OCI-M1 (cell line): ENCODE data around the gene TMX2.
A peak's percentile ranks its signal among the peaks of the same experiment; 100 is the strongest.
"Not testable (repeated sequence)": the region's sequence is repeated elsewhere in the genome, so short reads cannot be mapped to it uniquely, and the experiment has no call there.

Experiments used
- DNase-seq: peaks from one replicate; lab custom pipeline; 2025; lab: John Stamatoyannopoulos, UW

The TMX2 gene

GRCh38 chr11:57713835-57714234 is 1.4 kb downstream of the TMX2 start:
- no peak for DNase-seq

- not testable (repeated sequence) for DNase-seq
Observed at GRCh38 chr11:57716726-57717125, 4.3 kb downstream of the TMX2 start.

- DNase-seq = no peak
Observed at GRCh38 chr11:57727185-57727584, 14.8 kb downstream of the TMX2 start.

- no peak for DNase-seq
Observed at GRCh38 chr11:57728829-57729228, 16.4 kb downstream of the TMX2 start.

GRCh38 chr11:57729479-57729878 is 17.1 kb downstream of the TMX2 start:
- no peak for DNase-seq

- DNase-seq = no peak
Observed at GRCh38 chr11:57732661-57733060, 20.3 kb downstream of the TMX2 start.

GRCh38 chr11:57735619-57736298 is 23.4 kb downstream of the TMX2 start:
- DNase-seq = peak; percentile 95

GRCh38 chr11:57741132-57742086 is 29.0 kb downstream of the TMX2 start, which contains the start of gene SELENOH:
Gene SELENOH (plus strand): TSS chr11:57741491. CDS start chr11:57741596, 105 bp downstream.
- peak; percentile 99 for DNase-seq

- no peak for DNase-seq
Observed at GRCh38 chr11:57742087-57742452, 29.7 kb downstream of the TMX2 start.

- no peak for DNase-seq
Observed at GRCh38 chr11:57744357-57744756, 32.0 kb downstream of the TMX2 start.

GRCh38 chr11:57745206-57745605 is 32.8 kb downstream of the TMX2 start:
- DNase-seq = no peak

GRCh38 chr11:57746920-57747319 is 34.5 kb downstream of the TMX2 start:
- DNase-seq = no peak

GRCh38 chr11:57751176-57751575 is 38.8 kb downstream of the TMX2 start:
- DNase-seq = peak; percentile 58

- peak; percentile 76 for DNase-seq
Observed at GRCh38 chr11:57751676-57752253, 39.4 kb downstream of the TMX2 start, which contains the start of gene BTBD18. Gene BTBD18 (minus strand): TSS chr11:57751819. CDS start chr11:57751188, 631 bp downstream.

- DNase-seq = no peak
Observed at GRCh38 chr11:57752954-57753353, 40.6 kb downstream of the TMX2 start.

GRCh38 chr11:57758174-57758573 is 45.8 kb downstream of the TMX2 start:
- no peak for DNase-seq

GRCh38 chr11:57761301-57762234 is 49.2 kb downstream of the TMX2 start, which contains the start of gene CTNND1:
Gene CTNND1 (plus strand): TSS chr11:57761802. CDS start chr11:57791479, 29,677 bp downstream.
- DNase-seq = peak; percentile 96

GRCh38 chr11:57762235-57762861 is 50.0 kb downstream of the TMX2 start:
- DNase-seq = peak; percentile 48

- DNase-seq = peak; percentile 39
Observed at GRCh38 chr11:57763568-57763967, 51.2 kb downstream of the TMX2 start.

- DNase-seq = no peak
Observed at GRCh38 chr11:57764021-57764420, 51.6 kb downstream of the TMX2 start.

- no peak for DNase-seq
Observed at GRCh38 chr11:57764566-57764965, 52.2 kb downstream of the TMX2 start.
